ENCODE measurements around the gene SLC17A7. TPM values are rescaled to one million over a fixed set of nuclear protein-coding genes. Genes with fewer than 3 reads are reported as not detected.

Gene SLC17A7
- 1 to 10 TPM in 4 of 10 donors, under 1 TPM in 6; 0.17 to 2.3 (median 0.86) TPM for total RNA-seq
- 1 to 10 TPM in 1 of 2 donors, under 1 TPM in 1; 0.88 to 2.0 TPM for polyA plus RNA-seq
- long read RNA-seq, donor 1, partial matches to known transcripts = 1 of 1 reads
- long read RNA-seq, donor 1, other reads (novel, unspliced or antisense) = 0 of 1 reads
- long read RNA-seq, donor 2 = 0 reads
- long read RNA-seq, donor 3, partial matches to known transcripts = 1 of 1 reads
- long read RNA-seq, donor 3, other reads (novel, unspliced or antisense) = 0 of 1 reads

GRCh38 chr19:49441210-49441959 lies at the start of gene SLC17A7:
Gene SLC17A7 (minus strand): TSS chr19:49441527. CDS start chr19:49441379, 148 bp downstream.
- H3K27ac ChIP-seq = peak within 1 kb of the TSS in 9 of 10 donors; percentile 15 to 92 (median 41)
- intact Hi-C loops (cut with DNase I) = loop anchor here in 4 of 10 donors (5.0 to 10.0 kb wide), 3 partner anchors 49 to 217 kb away; no protein-coding TSS in a partner anchor
- 2 to 7% methylated on average over 26 to 56 of the region's 56 CpGs for WGBS, 2 donors

DNA sequence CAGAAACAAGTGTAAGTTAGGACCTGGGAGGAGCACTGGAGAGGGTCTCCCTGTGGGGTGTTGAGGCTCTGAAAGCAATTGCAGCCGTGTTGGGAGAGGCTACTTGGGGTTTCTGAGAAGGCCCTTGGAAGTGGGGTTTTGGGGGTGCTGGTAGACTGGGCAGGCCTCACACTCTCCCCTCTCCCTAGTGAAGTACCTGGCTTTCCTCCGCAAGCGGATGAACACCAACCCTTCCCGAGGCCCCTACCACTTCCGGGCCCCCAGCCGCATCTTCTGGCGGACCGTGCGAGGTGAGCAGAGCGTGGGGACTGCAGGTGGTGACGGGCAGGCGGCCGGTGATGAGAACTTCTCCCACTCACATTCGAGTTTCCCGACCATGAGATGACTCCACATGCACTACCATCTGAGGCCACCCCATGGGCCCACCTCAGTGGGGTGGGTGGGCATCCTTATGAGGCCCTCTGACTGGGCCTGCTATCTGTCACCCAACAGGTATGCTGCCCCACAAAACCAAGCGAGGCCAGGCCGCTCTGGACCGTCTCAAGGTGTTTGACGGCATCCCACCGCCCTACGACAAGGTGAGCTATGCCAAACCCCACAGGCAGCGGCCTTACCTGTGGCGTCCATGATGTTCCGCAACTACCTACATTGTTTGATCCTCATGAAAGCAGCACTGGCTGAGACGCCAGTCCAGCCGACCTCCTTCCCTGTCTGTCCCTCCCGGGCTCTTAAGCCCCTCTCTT lies 49.1 kb upstream of the SLC17A7 start:
- H3K9me3 ChIP-seq = no peaks in the 10 kb centered on the region
- peak overlapping the region in 1 of 10 donors; percentile 97 for H3K4me3 ChIP-seq
- ATAC-seq = no peak

More at GRCh38 chr19:49441210-49441959, at the start of gene SLC17A7:
- H3K36me3 ChIP-seq = peaks cover 0 to 5% (median 0%) of the 10 kb centered on the region in 9 donors
- DNase-seq (peak; percentile 50 to 61), ATAC-seq (peak in 5 of 8 donors; percentile 1 to 16 (median 3))
- peaks cover 0 to 22% (median 6%) of the 10 kb centered on the region in 9 donors for H3K4me1 ChIP-seq
- peak within 1 kb of the TSS in 9 of 10 donors; percentile 60 to 93 (median 71) for H3K4me3 ChIP-seq
- no peaks in the 10 kb centered on the region for H3K9me3 ChIP-seq
- H3K27me3 ChIP-seq = peaks cover 8 to 60% (median 55%) of the 10 kb centered on the region in 7 donors
- TF ChIP-seq, protein P1, sequence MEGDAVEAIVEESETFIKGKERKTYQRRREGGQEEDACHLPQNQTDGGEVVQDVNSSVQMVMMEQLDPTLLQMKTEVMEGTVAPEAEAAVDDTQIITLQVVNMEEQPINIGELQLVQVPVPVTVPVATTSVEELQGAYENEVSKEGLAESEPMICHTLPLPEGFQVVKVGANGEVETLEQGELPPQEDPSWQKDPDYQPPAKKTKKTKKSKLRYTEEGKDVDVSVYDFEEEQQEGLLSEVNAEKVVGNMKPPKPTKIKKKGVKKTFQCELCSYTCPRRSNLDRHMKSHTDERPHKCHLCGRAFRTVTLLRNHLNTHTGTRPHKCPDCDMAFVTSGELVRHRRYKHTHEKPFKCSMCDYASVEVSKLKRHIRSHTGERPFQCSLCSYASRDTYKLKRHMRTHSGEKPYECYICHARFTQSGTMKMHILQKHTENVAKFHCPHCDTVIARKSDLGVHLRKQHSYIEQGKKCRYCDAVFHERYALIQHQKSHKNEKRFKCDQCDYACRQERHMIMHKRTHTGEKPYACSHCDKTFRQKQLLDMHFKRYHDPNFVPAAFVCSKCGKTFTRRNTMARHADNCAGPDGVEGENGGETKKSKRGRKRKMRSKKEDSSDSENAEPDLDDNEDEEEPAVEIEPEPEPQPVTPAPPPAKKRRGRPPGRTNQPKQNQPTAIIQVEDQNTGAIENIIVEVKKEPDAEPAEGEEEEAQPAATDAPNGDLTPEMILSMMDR (IDR thresholded peaks at IDR 0.05) = no peak

GRCh38 chr19:49489601-49490167 lies 48.4 kb upstream of the SLC17A7 start:
- DNase-seq = no peak
- H3K4me3 ChIP-seq = peak overlapping the region in 8 of 10 donors; percentile 74 to 97 (median 91)
- H3K27ac ChIP-seq = peak overlapping the region in 7 of 10 donors; percentile 85 to 95 (median 90)
- TF ChIP-seq, protein P1 (IDR thresholded peaks at IDR 0.05) = no peak
- H3K9me3 ChIP-seq = no peaks in the 10 kb centered on the region
- 62 to 64% methylated on average over 15 of the region's 15 CpGs for WGBS, 2 donors
- H3K36me3 ChIP-seq = peaks cover 12 to 64% (median 40%) of the 10 kb centered on the region in 9 donors
- peaks cover 15 to 37% (median 29%) of the 10 kb centered on the region in 9 donors for H3K4me1 ChIP-seq
- no peak for ATAC-seq
- intact Hi-C loops (cut with DNase I) = no loop called here
- H3K27me3 ChIP-seq = no peaks in the 10 kb centered on the region

More for the DNA sequence above, 49.1 kb upstream of the SLC17A7 start:
- peaks cover 15 to 41% (median 34%) of the 10 kb centered on the region in 9 donors for H3K4me1 ChIP-seq
- peaks cover 12 to 59% (median 40%) of the 10 kb centered on the region in 9 donors for H3K36me3 ChIP-seq
- intact Hi-C loops (cut with DNase I) = no loop called here
- no peak for DNase-seq
- H3K27ac ChIP-seq = peak overlapping the region in 5 of 10 donors; percentile 85 to 93 (median 90)
- H3K27me3 ChIP-seq = no peaks in the 10 kb centered on the region
- whole genome bisulfite sequencing, 2 donors = 84 to 86% methylated on average over 27 of the region's 27 CpGs
- TF ChIP-seq, protein P1 (IDR thresholded peaks at IDR 0.05) = no peak
